SK-N-SH (cell line): Measurements from ENCODE around the gene NAA40. TPM values are rescaled to one million over a fixed set of nuclear protein-coding genes. Genes with fewer than 3 reads are reported as not detected.

ENCODE experiments used
- polyA plus RNA-seq, 3 experiments: library from polyadenylated mRNA; depleted of rRNA; stranded (reverse); fragments of >200 nt; gene quantifications; 2 replicates each; pipeline ENCODE4 v1.2.3, GENCODE V29; 2012
- small RNA-seq, 7 experiments: library from RNA; depleted of rRNA; stranded (forward); fragments of <200 nt; gene quantifications; one replicate each; pipeline ENCODE3, GENCODE V24; 2012

The NAA40 gene
- polyA plus RNA-seq, 1 of the 3 experiments (the other 2 are of a cell fraction) = 33.0 TPM

Small RNAs within 50 kb of the gene (small RNA-seq; reads per million reads assigned to genes)
- 0 to 0.64 (median 0) reads per million in 7 experiments for gene RNU6-45P

Other genes with a start within 250 kb of the NAA40 start
- 8.7 and 10.3 TPM in 2 replicates for gene ZFTA, start 170.2 kb upstream of the NAA40 start, polyA plus RNA-seq (2012; rRNA removed)
- gene SPINDOC, start 125.5 kb upstream of the NAA40 start, polyA plus RNA-seq (2012; rRNA removed) = 39.2 and 45.0 TPM in 2 replicates
- gene MARK2, start 99.9 kb upstream of the NAA40 start, polyA plus RNA-seq (2012; rRNA removed) = 14.6 and 18.8 TPM in 2 replicates
- gene RCOR2, start 21.8 kb upstream of the NAA40 start, polyA plus RNA-seq (2012; rRNA removed) = 1.1 and 1.4 TPM in 2 replicates
- 597 and 824 TPM in 2 replicates for gene COX8A, start 35.6 kb downstream of the NAA40 start, polyA plus RNA-seq (2012; rRNA removed)
- gene OTUB1, start 47.4 kb downstream of the NAA40 start, polyA plus RNA-seq (2012; rRNA removed) = 183 and 195 TPM in 2 replicates
- 0.03 TPM in 2 replicates for gene FLRT1, start 96.9 kb downstream of the NAA40 start, polyA plus RNA-seq (2012; rRNA removed)
- 48.3 and 49.1 TPM in 2 replicates for gene MACROD1, start 227.1 kb downstream of the NAA40 start, polyA plus RNA-seq (2012; rRNA removed)
- gene STIP1, start 247.2 kb downstream of the NAA40 start, polyA plus RNA-seq (2012; rRNA removed) = 163 TPM in 2 replicates